Subcutaneous abdominal adipose tissue (tissue), 5 donors: ENCODE measurements around the gene MGMT.

Experiments
- H3K27ac ChIP-seq: one replicate; pipeline ENCODE4 v1.7.0; 2013; ENCODE audit warnings: low read depth, mild to moderate bottlenecking, inconsistent platforms, low read length, moderate library complexity
- H3K27me3 ChIP-seq, 5 donors: one replicate each; pipeline ENCODE4 v1.7.0; 2013; ENCODE audit warnings: low read length in 5 of 5, inconsistent platforms in 1 of 5; ENCODE audit not compliant: control insufficient read depth in 5 of 5, insufficient read depth in 4 of 5
- H3K36me3 ChIP-seq, 5 donors: one replicate each; pipeline ENCODE4 v1.7.0; 2013; ENCODE audit warnings: low read length in 5 of 5; ENCODE audit not compliant: control insufficient read depth in 5 of 5, insufficient read depth in 5 of 5
- H3K4me1 ChIP-seq, 5 donors: one replicate each; pipeline ENCODE4 v1.7.0; 2013; ENCODE audit warnings: low read length in 5 of 5, mild to moderate bottlenecking in 3 of 5, moderate library complexity in 1 of 5; ENCODE audit not compliant: control insufficient read depth in 5 of 5, insufficient read depth in 5 of 5
- H3K4me3 ChIP-seq, 5 donors: one replicate each; pipeline ENCODE4 v1.7.0; 2013; ENCODE audit warnings: low read length in 5 of 5, low read depth in 1 of 5
- H3K9ac ChIP-seq, 5 donors: one replicate each; pipeline ENCODE4 v1.7.0; 2013; ENCODE audit warnings: low read length in 5 of 5, mild to moderate bottlenecking in 4 of 5, moderate library complexity in 3 of 5
- H3K9me3 ChIP-seq, 5 donors: one replicate each; pipeline ENCODE4 v1.7.0; 2013; ENCODE audit warnings: low read length in 5 of 5; ENCODE audit not compliant: control insufficient read depth in 5 of 5
- donor health status: healthy.
- donor health status: healthy.
- donor health status: healthy.
- donor health status: healthy.
- donor health status: healthy.

The MGMT gene

DNA sequence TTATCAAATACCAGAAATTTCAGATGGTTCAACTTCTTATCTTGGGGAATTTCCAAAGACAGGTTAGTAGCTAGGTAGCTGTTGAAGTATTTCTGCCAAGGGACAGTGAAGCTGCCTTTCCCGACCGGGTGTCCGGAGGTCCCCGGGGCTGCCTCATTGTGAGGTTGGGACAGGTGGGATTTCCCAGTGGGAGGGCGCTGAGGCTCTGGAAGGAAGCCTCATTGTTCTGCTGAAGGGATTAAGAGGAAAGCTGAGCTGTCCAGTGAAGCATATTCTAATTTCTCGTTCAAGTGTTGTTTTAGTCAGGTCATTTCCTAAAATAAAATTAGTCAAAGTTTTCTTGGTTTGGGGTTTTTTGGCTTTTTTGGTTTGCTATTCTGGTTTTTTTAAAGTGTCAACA, 244.2 kb downstream of the MGMT start:
- H3K9me3 ChIP-seq: no peaks in the 10 kb centered on the region
- peaks cover 4 to 17% (median 9%) of the 10 kb centered on the region in 5 donors for H3K4me1 ChIP-seq
- peaks cover 0 to 13% (median 7%) of the 10 kb centered on the region in 5 donors for H3K36me3 ChIP-seq
- no peaks in the 10 kb centered on the region for H3K27me3 ChIP-seq
- no peak overlapping the region for H3K4me3 ChIP-seq
- no peak overlapping the region for H3K9ac ChIP-seq
- H3K27ac ChIP-seq: no peak overlapping the region

DNA sequence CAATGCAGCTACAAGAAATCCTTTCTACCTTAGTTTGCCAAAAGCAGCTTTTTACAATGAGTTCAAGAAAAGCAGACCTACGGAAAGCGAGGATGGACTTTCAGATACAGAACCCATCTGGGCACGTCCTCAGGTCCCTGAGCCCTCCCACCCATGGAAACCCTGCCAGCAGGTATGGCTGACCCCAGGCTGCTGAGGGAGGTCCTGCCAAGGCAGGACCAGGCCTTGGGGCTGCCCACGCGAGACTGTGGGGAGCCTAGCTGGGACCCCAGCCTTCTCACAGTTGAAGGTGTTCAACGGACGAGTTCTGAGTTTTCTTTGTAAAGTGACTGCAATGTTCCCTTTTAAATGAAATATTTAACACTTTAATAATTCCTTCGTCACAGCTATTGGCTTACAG, 245.0 kb downstream of the MGMT start:
- Histone ChIP-seq H3K27me3 (no peaks in the 10 kb centered on the region), H3K9me3 (no peaks in the 10 kb centered on the region), H3K4me3 (no peak overlapping the region), H3K36me3 (peaks cover 0 to 13% (median 7%) of the 10 kb centered on the region in 5 donors), H3K27ac (no peak overlapping the region), H3K9ac (no peak overlapping the region), H3K4me1 (peaks cover 4 to 17% (median 9%) of the 10 kb centered on the region in 5 donors)

GRCh38 chr10:129713659-129714265, 246.7 kb downstream of the MGMT start:
- Histone ChIP-seq H3K9ac (no peak overlapping the region), H3K27ac (no peak overlapping the region), H3K9me3 (no peaks in the 10 kb centered on the region), H3K4me3 (no peak overlapping the region), H3K36me3 (peaks cover 0 to 15% (median 10%) of the 10 kb centered on the region in 5 donors), H3K27me3 (no peaks in the 10 kb centered on the region), H3K4me1 (peaks cover 0 to 7% (median 0%) of the 10 kb centered on the region in 5 donors)

DNA sequence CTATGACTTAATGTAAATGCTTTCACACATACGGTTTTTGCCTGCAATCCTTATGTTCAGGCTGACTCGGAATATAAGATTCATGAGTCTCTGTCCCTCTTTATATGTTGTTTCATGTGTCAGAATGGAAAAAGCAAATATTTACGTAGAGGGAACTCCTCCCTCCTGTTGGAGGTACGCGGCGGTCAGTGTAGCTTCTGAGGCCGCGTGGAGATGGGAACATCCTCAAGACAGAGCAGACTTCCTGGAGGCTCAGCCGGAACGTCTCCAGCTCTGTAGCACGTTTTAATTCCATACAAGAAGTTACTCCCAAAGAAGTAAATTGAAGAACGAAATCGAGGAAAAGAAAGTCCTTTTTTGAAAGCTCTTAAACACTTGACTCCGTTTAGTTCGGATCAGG, 248.8 kb downstream of the MGMT start:
- no peak overlapping the region for H3K27ac ChIP-seq
- H3K27me3 ChIP-seq: no peaks in the 10 kb centered on the region
- H3K4me1 ChIP-seq: peaks cover 0 to 6% (median 0%) of the 10 kb centered on the region in 5 donors
- H3K9me3 ChIP-seq: peaks cover 0 to 6% (median 0%) of the 10 kb centered on the region in 5 donors
- H3K36me3 ChIP-seq: peaks cover 0 to 12% (median 3%) of the 10 kb centered on the region in 5 donors
- no peak overlapping the region for H3K4me3 ChIP-seq
- no peak overlapping the region for H3K9ac ChIP-seq

DNA sequence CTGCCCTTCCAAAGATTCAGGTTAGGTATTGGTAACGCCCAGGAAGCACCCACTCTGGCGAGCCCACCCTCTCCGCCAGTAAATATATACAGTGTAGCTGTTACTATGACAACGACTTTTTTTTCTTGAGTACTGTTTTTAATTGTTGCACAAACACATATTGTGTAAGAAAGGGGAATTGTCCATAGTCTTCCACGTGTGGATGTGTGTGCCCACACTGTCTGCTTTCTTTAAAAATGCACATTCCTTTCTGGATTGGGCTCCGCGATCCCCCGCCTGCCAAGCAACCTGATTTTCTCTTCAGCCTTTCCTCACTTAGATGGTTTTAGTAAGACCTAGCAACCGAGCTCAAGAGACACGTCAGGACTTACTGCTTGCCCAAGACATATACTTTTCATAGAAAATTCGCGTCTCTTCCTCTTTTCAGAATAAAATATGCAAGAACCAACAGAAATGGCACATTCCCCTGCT, 249.2 kb downstream of the MGMT start:
- Histone ChIP-seq H3K4me1 (peaks cover 0 to 4% (median 0%) of the 10 kb centered on the region in 5 donors), H3K9me3 (peaks cover 0 to 8% (median 0%) of the 10 kb centered on the region in 5 donors), H3K4me3 (no peak overlapping the region)

GRCh38 chr10:129716881-129717280, 249.8 kb downstream of the MGMT start:
- no peak overlapping the region for H3K27ac ChIP-seq
- H3K27me3 ChIP-seq: no peaks in the 10 kb centered on the region
- H3K9me3 ChIP-seq: peaks cover 0 to 9% (median 0%) of the 10 kb centered on the region in 5 donors
- no peak overlapping the region for H3K4me3 ChIP-seq
- H3K9ac ChIP-seq: no peak overlapping the region
- peaks cover 0 to 12% (median 3%) of the 10 kb centered on the region in 5 donors for H3K36me3 ChIP-seq
- H3K4me1 ChIP-seq: peaks cover 0 to 4% (median 0%) of the 10 kb centered on the region in 5 donors

More for the DNA sequence above, 249.2 kb downstream of the MGMT start:
- peaks cover 0 to 12% (median 3%) of the 10 kb centered on the region in 5 donors for H3K36me3 ChIP-seq
- no peak overlapping the region for H3K9ac ChIP-seq
- H3K27me3 ChIP-seq: no peaks in the 10 kb centered on the region
- no peak overlapping the region for H3K27ac ChIP-seq

DNA sequence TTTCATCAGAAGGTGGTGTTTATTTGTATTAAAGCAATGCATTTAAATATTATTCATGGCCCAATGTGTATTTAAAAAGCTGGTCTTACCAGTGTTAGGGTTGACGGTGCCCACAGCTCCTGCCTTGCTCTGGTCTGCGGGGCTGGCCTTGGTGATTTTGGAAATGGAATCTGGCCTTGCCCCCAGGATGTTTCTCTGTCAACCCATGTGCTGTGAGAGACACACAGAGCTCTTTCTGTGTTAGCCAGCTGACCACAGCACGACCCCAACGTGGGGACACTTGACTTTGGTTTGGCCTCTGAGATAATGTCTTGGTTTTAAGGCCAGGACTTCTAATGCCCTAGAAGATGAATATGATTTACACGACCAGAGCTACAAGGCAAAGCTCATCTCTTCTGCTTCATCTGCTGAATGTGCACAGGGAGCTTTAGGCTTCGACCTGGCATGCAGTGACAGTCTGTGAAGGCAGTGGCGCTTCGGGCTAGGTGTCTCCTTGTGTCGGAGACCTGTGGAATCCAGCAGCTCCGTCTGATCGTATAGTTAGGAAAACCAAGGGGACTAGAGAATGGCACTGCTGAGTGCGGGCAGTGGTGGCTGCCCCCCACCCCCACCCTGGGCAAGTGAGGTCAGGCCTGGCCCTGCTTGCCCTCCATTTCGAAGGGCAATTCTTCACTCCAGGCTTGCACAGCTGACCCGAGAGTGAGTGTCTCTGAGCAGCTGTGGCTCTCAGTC, 250.9 kb downstream of the MGMT start:
- peaks cover 0 to 8% (median 3%) of the 10 kb centered on the region in 5 donors for H3K36me3 ChIP-seq
- no peak overlapping the region for H3K4me3 ChIP-seq
- H3K27ac ChIP-seq: no peak overlapping the region
- H3K9ac ChIP-seq: no peak overlapping the region
- H3K4me1 ChIP-seq: peaks cover 0 to 4% (median 0%) of the 10 kb centered on the region in 5 donors
- no peaks in the 10 kb centered on the region for H3K27me3 ChIP-seq
- H3K9me3 ChIP-seq: peaks cover 0 to 9% (median 3%) of the 10 kb centered on the region in 5 donors

GRCh38 chr10:129718548-129719414, 251.7 kb downstream of the MGMT start:
- Histone ChIP-seq H3K27me3 (no peaks in the 10 kb centered on the region), H3K36me3 (peaks cover 0 to 8% (median 3%) of the 10 kb centered on the region in 5 donors)

GRCh38 chr10:129719415-129719739, 252.3 kb downstream of the MGMT start:
- Histone ChIP-seq H3K4me3 (no peak overlapping the region), H3K27ac (no peak overlapping the region), H3K27me3 (no peaks in the 10 kb centered on the region), H3K4me1 (peaks cover 0 to 3% (median 0%) of the 10 kb centered on the region in 5 donors), H3K36me3 (peaks cover 0 to 8% (median 3%) of the 10 kb centered on the region in 5 donors), H3K9me3 (peaks cover 0 to 9% (median 3%) of the 10 kb centered on the region in 5 donors), H3K9ac (no peak overlapping the region)

More at GRCh38 chr10:129718548-129719414, 251.7 kb downstream of the MGMT start:
- Histone ChIP-seq H3K9me3 (peaks cover 0 to 9% (median 3%) of the 10 kb centered on the region in 5 donors), H3K27ac (no peak overlapping the region), H3K9ac (no peak overlapping the region), H3K4me1 (peaks cover 0 to 3% (median 0%) of the 10 kb centered on the region in 5 donors), H3K4me3 (no peak overlapping the region)
